ENCODE measurements around the gene MAPK11. TPM values are rescaled to one million over a fixed set of nuclear protein-coding genes. Genes with fewer than 3 reads are reported as not detected.

The MAPK11 gene
- total RNA-seq, 1 experiment from 2014 or later, result 7.6 TPM

GRCh38 chr22:50257451-50258360 lies 12.5 kb downstream of the MAPK11 start:
- POLR2A ChIA-PET (ENCODE audit: unreplicated experiment), result no interaction called here
- DNase-seq (no peak), ATAC-seq (no peak)
- Histone ChIP-seq H2AFZ (ENCODE audit: low read length) (no peak overlapping the region), H3K4me2 (ENCODE audit: low read length) (no peak overlapping the region), H3K27me3 (ENCODE audit: low read length) (no peaks in the 10 kb centered on the region), H3K4me3 (ENCODE audit: low read length) (no peak overlapping the region), H3K79me2 (ENCODE audit: low read length) (peaks cover 10% of the 10 kb centered on the region), H3F3A (ENCODE audit: low read length, unreplicated experiment) (no peaks in the 10 kb centered on the region), H3K9ac (ENCODE audit: low read length) (no peak overlapping the region), H3K36me3 (ENCODE audit: low read depth, low read length) (no peaks in the 10 kb centered on the region), H3K27ac (ENCODE audit: low read length) (no peak overlapping the region), H4K20me1 (ENCODE audit: low read length) (no peaks in the 10 kb centered on the region), H3K9me3 (ENCODE audit: low read length) (no peaks in the 10 kb centered on the region), H3K9me2 (replicated peaks; ENCODE audit: low read length) (no peaks in the 10 kb centered on the region), H3K4me1 (ENCODE audit: insufficient read depth, low read length) (peaks cover 7% of the 10 kb centered on the region)
- TF ChIP-seq EZH2 (IDR thresholded peaks at IDR 0.05; ENCODE audit: low read length, unreplicated experiment), result no peak
- no peak for TF ChIP-seq CTCF (conservative IDR thresholded peaks at IDR 0.05; ENCODE audit: low read depth, low read length)
- no peak for TF ChIP-seq EZH2phosphoT487 (IDR thresholded peaks at IDR 0.05; ENCODE audit: borderline replicate concordance, low read length)
- CTCF ChIA-PET, result no interaction called here
- intact Hi-C loops (cut with micrococcal nuclease), result no loop called here
- BruUV-seq (replicated peaks), result no TSS peak

DNA sequence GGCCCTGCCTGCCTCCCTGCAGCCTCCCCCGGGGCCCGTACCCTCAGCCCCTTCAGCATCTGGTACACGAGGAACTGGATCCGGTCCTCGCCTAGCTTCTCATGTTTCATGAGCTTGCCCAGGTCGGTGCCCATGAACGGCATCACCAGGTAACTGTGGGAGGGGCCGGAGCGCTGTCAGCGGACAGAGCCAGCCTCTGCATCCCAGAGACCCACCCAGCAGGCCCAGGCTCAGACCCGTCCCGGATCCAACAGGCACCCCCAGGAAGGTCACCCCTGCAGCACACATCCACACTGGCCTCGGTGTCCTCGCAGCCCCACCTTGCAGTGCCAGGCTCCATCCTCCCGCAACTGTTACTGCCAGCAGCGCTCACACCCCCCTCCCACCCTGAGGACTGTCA lies 13.1 kb downstream of the MAPK11 start:
- Histone ChIP-seq H3K36me3 (ENCODE audit: low read depth, low read length) (no peaks in the 10 kb centered on the region), H3K27me3 (ENCODE audit: low read length) (no peaks in the 10 kb centered on the region), H3K4me3 (ENCODE audit: low read length) (no peak overlapping the region), H3K4me2 (ENCODE audit: low read length) (no peak overlapping the region), H3F3A (ENCODE audit: low read length, unreplicated experiment) (no peaks in the 10 kb centered on the region), H3K27ac (ENCODE audit: low read length) (no peak overlapping the region), H3K9ac (ENCODE audit: low read length) (no peak overlapping the region), H3K4me1 (ENCODE audit: insufficient read depth, low read length) (peaks cover under 1% of the 10 kb centered on the region; the same call in 1 of the 2 replicates), H3K9me2 (replicated peaks; ENCODE audit: low read length) (no peaks in the 10 kb centered on the region), H4K20me1 (ENCODE audit: low read length) (no peaks in the 10 kb centered on the region), H3K79me2 (ENCODE audit: low read length) (peaks cover 10% of the 10 kb centered on the region), H2AFZ (ENCODE audit: low read length) (no peak overlapping the region), H3K9me3 (ENCODE audit: low read length) (no peaks in the 10 kb centered on the region)
- BruUV-seq (replicated peaks), result no TSS peak
- POLR2A ChIA-PET (ENCODE audit: unreplicated experiment), result no interaction called here
- ATAC-seq (no peak), DNase-seq (no peak)
- intact Hi-C loops (cut with micrococcal nuclease), result no loop called here
- CTCF ChIA-PET, result no interaction called here
- TF ChIP-seq CTCF (conservative IDR thresholded peaks at IDR 0.05; ENCODE audit: low read depth, low read length) (no peak), EZH2phosphoT487 (IDR thresholded peaks at IDR 0.05; ENCODE audit: borderline replicate concordance, low read length) (no peak), EZH2 (IDR thresholded peaks at IDR 0.05; ENCODE audit: low read length, unreplicated experiment) (no peak)

- no TSS peak for BruUV-seq (replicated peaks)
- Histone ChIP-seq H3K4me1 (ENCODE audit: insufficient read depth, low read length) (no peaks in the 10 kb centered on the region), H3K27ac (ENCODE audit: low read length) (no peak overlapping the region), H4K20me1 (ENCODE audit: low read length) (no peaks in the 10 kb centered on the region), H3K27me3 (ENCODE audit: low read length) (no peaks in the 10 kb centered on the region), H3K9ac (ENCODE audit: low read length) (no peak overlapping the region), H3K79me2 (ENCODE audit: low read length) (peaks cover 10% of the 10 kb centered on the region), H3K4me3 (ENCODE audit: low read length) (no peak overlapping the region), H3K36me3 (ENCODE audit: low read depth, low read length) (no peaks in the 10 kb centered on the region), H3K4me2 (ENCODE audit: low read length) (no peak overlapping the region), H2AFZ (ENCODE audit: low read length) (no peak overlapping the region), H3F3A (ENCODE audit: low read length, unreplicated experiment) (no peaks in the 10 kb centered on the region), H3K9me2 (replicated peaks; ENCODE audit: low read length) (no peaks in the 10 kb centered on the region), H3K9me3 (ENCODE audit: low read length) (no peaks in the 10 kb centered on the region)
- ChIA-PET POLR2A (ENCODE audit: unreplicated experiment) (no interaction called here), CTCF (no interaction called here)
- no peak for DNase-seq
- no peak for TF ChIP-seq CTCF (conservative IDR thresholded peaks at IDR 0.05; ENCODE audit: low read depth, low read length)
- no peak for TF ChIP-seq EZH2phosphoT487 (IDR thresholded peaks at IDR 0.05; ENCODE audit: borderline replicate concordance, low read length)
- no peak for TF ChIP-seq EZH2 (IDR thresholded peaks at IDR 0.05; ENCODE audit: low read length, unreplicated experiment)
- ATAC-seq, result no peak
- intact Hi-C loops (cut with micrococcal nuclease), result no loop called here
Measured at GRCh38 chr22:50256258-50256862, 13.8 kb downstream of the MAPK11 start.
